GM10248 (cell line): ENCODE results near the gene EP400.

ENCODE experiments used
- CTCF ChIA-PET: fragments of 300-600 bp; sonication (Branson Sonifier 250); formaldehyde crosslinking; extraction: SDS; loops from one replicate; lab custom pipeline; 2021; ENCODE audit warnings: antibody characterized with exemption; lab: Yijun Ruan, JAX
- POLR2A ChIA-PET: fragments of 350-650 bp; sonication (Branson Sonifier 250); formaldehyde crosslinking; extraction: SDS; loops from one replicate; lab custom pipeline; 2020; ENCODE audit warnings: antibody characterized with exemption; lab: Yijun Ruan, JAX
- DNase-seq: peaks from one replicate; pipeline ENCODE4 v3.0.0; 2012; ENCODE audit errors: extremely low spot score
- CTCF ChIP-seq: IDR thresholded peaks from 2 replicates; pipeline ENCODE4 v1.5.1; 2012; ENCODE audit warnings: mild to moderate bottlenecking, low read depth; ENCODE audit errors: extremely low read depth, missing control alignments, control extremely low read depth

Gene EP400

GRCh38 chr12:132014092-132014914 is 64.6 kb downstream of the EP400 start:
- DNase-seq = no peak

DNA sequence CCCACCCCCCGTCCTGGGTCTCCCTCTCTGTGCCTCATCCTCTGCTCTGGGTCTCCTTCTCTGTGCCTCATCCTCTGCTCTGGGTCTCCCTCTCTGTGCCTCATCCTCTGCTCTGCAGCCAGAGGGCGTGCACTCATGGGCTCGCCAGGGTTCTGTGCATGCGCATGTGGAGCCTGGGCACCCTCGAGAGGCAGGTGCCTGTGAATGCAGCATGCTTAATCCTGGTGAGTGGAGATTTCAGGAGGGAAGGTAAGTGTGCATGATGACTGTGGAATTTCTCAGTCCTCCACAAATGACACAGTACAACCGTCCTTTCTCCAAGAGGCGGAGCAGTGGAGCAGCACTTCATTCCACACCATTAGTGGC is 65.2 kb downstream of the EP400 start:
- TF ChIP-seq CTCF = no peak
- CTCF ChIA-PET = no interaction called here
- POLR2A ChIA-PET = no interaction called here
- DNase-seq = no peak

More at GRCh38 chr12:132014092-132014914, 64.6 kb downstream of the EP400 start:
- ChIA-PET CTCF (no interaction called here), POLR2A (no interaction called here)
- no peak for TF ChIP-seq CTCF

DNA sequence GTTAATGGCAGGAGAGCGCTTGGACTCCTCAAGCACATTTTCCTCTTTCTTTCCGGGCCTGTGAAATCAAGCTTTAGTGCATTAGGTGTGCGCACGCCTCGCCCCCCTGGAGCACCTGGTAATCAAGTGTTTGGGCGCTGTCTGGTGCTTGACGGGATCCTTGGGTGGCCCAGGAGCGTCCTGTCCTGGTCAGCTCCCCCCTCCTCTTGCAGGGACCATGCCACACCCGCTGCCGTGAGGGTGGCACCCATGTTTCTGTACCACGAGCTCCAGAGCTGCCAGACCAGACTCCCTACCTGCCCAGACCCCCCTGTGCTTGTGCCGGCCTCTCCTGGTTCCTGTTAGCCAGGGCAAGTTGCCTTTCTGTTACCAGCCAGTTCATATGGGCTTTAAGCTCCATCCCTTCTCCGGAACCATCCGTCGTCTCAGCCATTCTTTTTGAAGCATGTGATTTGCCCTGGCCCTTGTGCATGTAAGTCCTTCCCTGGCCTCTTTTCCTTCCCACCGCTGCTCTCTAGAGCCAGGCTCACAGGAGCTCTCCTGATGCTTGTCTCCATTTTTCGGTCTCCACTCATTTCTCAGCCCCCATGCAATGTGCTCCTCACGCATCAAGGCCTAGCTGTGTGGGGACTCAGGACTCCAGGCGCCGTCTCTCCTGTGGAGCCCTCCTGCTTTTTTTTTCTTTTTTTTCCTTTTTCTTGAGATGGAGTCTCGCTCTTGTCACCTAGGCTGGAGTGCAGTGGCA is 66.1 kb downstream of the EP400 start:
- ChIA-PET POLR2A (no interaction called here), CTCF (interaction anchor here (1.0 kb wide), 1 partner anchor 26 kb away, joined by 3 read pairs; no protein-coding TSS in a partner anchor)
- DNase-seq = no peak
- no peak for TF ChIP-seq CTCF

- DNase-seq = no peak
- ChIA-PET CTCF (no interaction called here), POLR2A (no interaction called here)
- TF ChIP-seq CTCF = no peak
Observed at GRCh38 chr12:132018193-132018916, 68.6 kb downstream of the EP400 start.

DNA sequence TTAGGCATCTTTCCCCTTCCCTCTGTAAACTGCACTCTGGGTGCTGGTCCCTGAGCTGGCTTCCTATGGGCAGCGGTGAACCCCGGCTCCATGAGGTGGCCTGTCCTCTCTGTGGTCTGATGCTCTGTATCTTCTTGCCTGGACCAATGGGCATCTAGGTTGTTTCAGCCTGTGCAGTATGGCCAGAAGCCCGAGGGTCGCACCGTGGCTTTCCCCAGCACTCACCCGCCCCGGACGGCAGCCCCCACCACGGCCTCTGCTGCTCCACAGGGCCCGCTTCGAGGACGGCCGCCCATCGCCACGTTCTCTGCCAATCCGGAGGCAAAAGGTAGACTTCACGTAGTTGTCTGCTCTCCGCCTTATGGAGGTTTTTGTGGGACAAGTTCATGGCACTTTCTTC is 70.1 kb downstream of the EP400 start:
- ChIA-PET POLR2A (no interaction called here), CTCF (no interaction called here)
- no peak for TF ChIP-seq CTCF
- DNase-seq = no peak

GRCh38 chr12:132020292-132020691 is 70.5 kb downstream of the EP400 start:
- CTCF ChIA-PET = interaction anchor here (1.2 kb wide), 2 partner anchors 33 to 37 kb away, joined by 3 read pairs; no protein-coding TSS in a partner anchor
- POLR2A ChIA-PET = no interaction called here
- no peak for DNase-seq
- no peak for TF ChIP-seq CTCF
